Neuron (in vitro differentiated cells): ENCODE results near the gene NFKBIA.
"Not testable (repeated sequence)": the region's sequence is repeated elsewhere in the genome, so short reads cannot be mapped to it uniquely, and the experiment has no call there.

ENCODE experiments used
- H2AFZ ChIP-seq: one replicate; pipeline ENCODE4 v1.6.1; 2013; ENCODE audit warnings: low read depth, mild to moderate bottlenecking, inconsistent platforms, low read length, moderate library complexity
- H3K27me3 ChIP-seq: one replicate; pipeline ENCODE4 v1.6.1; 2013; ENCODE audit warnings: low read length; ENCODE audit not compliant: insufficient read depth
- H3K36me3 ChIP-seq: one replicate; pipeline ENCODE4 v1.6.1; 2013; ENCODE audit warnings: low read length; ENCODE audit not compliant: insufficient read depth
- H3K4me1 ChIP-seq: one replicate; pipeline ENCODE4 v1.6.1; 2013; ENCODE audit warnings: low read length; ENCODE audit not compliant: insufficient read depth
- H3K4me3 ChIP-seq: 2 replicates; pipeline ENCODE4 v1.5.1; 2013; ENCODE audit warnings: mild to moderate bottlenecking, low read length, moderate library complexity
- H3K9me3 ChIP-seq: one replicate; pipeline ENCODE4 v1.6.1; 2013; ENCODE audit warnings: low read length

Gene NFKBIA

GRCh38 chr14:35366521-35366976 is 38.0 kb downstream of the NFKBIA start:
- Histone ChIP-seq H3K36me3 (no peaks in the 10 kb centered on the region), H3K9me3 (no peaks in the 10 kb centered on the region), H3K27me3 (no peaks in the 10 kb centered on the region), H3K4me1 (peaks cover 31% of the 10 kb centered on the region), H3K4me3 (no peak overlapping the region), H2AFZ (no peak overlapping the region)

- peaks cover 31% of the 10 kb centered on the region for H3K4me1 ChIP-seq
- no peaks in the 10 kb centered on the region for H3K27me3 ChIP-seq
- H3K4me3 ChIP-seq: no peak overlapping the region
- H3K9me3 ChIP-seq: no peaks in the 10 kb centered on the region
- no peaks in the 10 kb centered on the region for H3K36me3 ChIP-seq
- H2AFZ ChIP-seq: no peak overlapping the region
Measured at GRCh38 chr14:35366056-35366451, 38.5 kb downstream of the NFKBIA start.

- Histone ChIP-seq H3K36me3 (no peaks in the 10 kb centered on the region), H3K27me3 (no peaks in the 10 kb centered on the region), H3K4me1 (peaks cover 31% of the 10 kb centered on the region), H3K9me3 (no peaks in the 10 kb centered on the region), H3K4me3 (no peak overlapping the region), H2AFZ (peak overlapping the region; percentile 28)
Measured at GRCh38 chr14:35365130-35366055, 39.2 kb downstream of the NFKBIA start.

- no peak overlapping the region for H2AFZ ChIP-seq
Measured at GRCh38 chr14:35362911-35363374, 41.6 kb downstream of the NFKBIA start.

GRCh38 chr14:35362450-35362849 is 42.1 kb downstream of the NFKBIA start:
- Histone ChIP-seq H3K9me3 (no peaks in the 10 kb centered on the region), H3K4me1 (peaks cover 21% of the 10 kb centered on the region), H3K4me3 (no peak overlapping the region), H2AFZ (no peak overlapping the region), H3K36me3 (no peaks in the 10 kb centered on the region), H3K27me3 (no peaks in the 10 kb centered on the region)

More at GRCh38 chr14:35362911-35363374, 41.6 kb downstream of the NFKBIA start:
- Histone ChIP-seq H3K4me1 (peaks cover 26% of the 10 kb centered on the region), H3K9me3 (no peaks in the 10 kb centered on the region), H3K36me3 (no peaks in the 10 kb centered on the region), H3K27me3 (no peaks in the 10 kb centered on the region), H3K4me3 (no peak overlapping the region)

- Histone ChIP-seq H3K27me3 (no peaks in the 10 kb centered on the region), H3K9me3 (no peaks in the 10 kb centered on the region), H3K4me3 (no peak overlapping the region), H3K4me1 (peaks cover 12% of the 10 kb centered on the region), H3K36me3 (no peaks in the 10 kb centered on the region), H2AFZ (no peak overlapping the region)
Measured at GRCh38 chr14:35361141-35361480, 43.4 kb downstream of the NFKBIA start.

- H3K36me3 ChIP-seq, H3K27me3 ChIP-seq, H3K9me3 ChIP-seq, H3K4me3 ChIP-seq, H3K4me1 ChIP-seq, H2AFZ ChIP-seq: not testable (repeated sequence)
Measured at GRCh38 chr14:35359655-35360054, 44.9 kb downstream of the NFKBIA start.

- no peak overlapping the region for H3K4me3 ChIP-seq
- H3K4me1 ChIP-seq: peaks cover 3% of the 10 kb centered on the region
- no peaks in the 10 kb centered on the region for H3K36me3 ChIP-seq
- H3K27me3 ChIP-seq: no peaks in the 10 kb centered on the region
- H3K9me3 ChIP-seq: no peaks in the 10 kb centered on the region
- no peak overlapping the region for H2AFZ ChIP-seq
Measured at GRCh38 chr14:35355981-35356841, 48.3 kb downstream of the NFKBIA start.

GRCh38 chr14:35355235-35355634 is 49.3 kb downstream of the NFKBIA start:
- not testable (repeated sequence) for H3K36me3 ChIP-seq, H3K9me3 ChIP-seq, H3K27me3 ChIP-seq, H2AFZ ChIP-seq, H3K4me1 ChIP-seq, H3K4me3 ChIP-seq

GRCh38 chr14:35353409-35354172 is 51.0 kb downstream of the NFKBIA start:
- H3K9me3 ChIP-seq: no peaks in the 10 kb centered on the region
- no peak overlapping the region for H3K4me3 ChIP-seq
- no peak overlapping the region for H2AFZ ChIP-seq
- no peaks in the 10 kb centered on the region for H3K27me3 ChIP-seq
- peaks cover 3% of the 10 kb centered on the region for H3K4me1 ChIP-seq
- no peaks in the 10 kb centered on the region for H3K36me3 ChIP-seq

- Histone ChIP-seq H3K36me3 (no peaks in the 10 kb centered on the region), H3K9me3 (no peaks in the 10 kb centered on the region), H2AFZ (peak overlapping the region; percentile 23), H3K27me3 (no peaks in the 10 kb centered on the region), H3K4me1 (peaks cover 7% of the 10 kb centered on the region), H3K4me3 (no peak overlapping the region)
Measured at GRCh38 chr14:35352274-35353233, 52.0 kb downstream of the NFKBIA start.

- no peak overlapping the region for H3K4me3 ChIP-seq
- H3K36me3 ChIP-seq: no peaks in the 10 kb centered on the region
- H3K27me3 ChIP-seq: no peaks in the 10 kb centered on the region
- no peaks in the 10 kb centered on the region for H3K9me3 ChIP-seq
- H2AFZ ChIP-seq: peak overlapping the region; percentile 23
- H3K4me1 ChIP-seq: peaks cover 14% of the 10 kb centered on the region
Measured at GRCh38 chr14:35351897-35352273, 52.7 kb downstream of the NFKBIA start.
